Spleen (tissue), 11 donors: ENCODE results near the gene C10orf90. TPM values are rescaled to one million over a fixed set of nuclear protein-coding genes. Genes with fewer than 3 reads are reported as not detected.

Experiments
- DNase-seq: peaks from one replicate; pipeline ENCODE4 v3.0.0-alpha.2; 2020
- H3K27ac ChIP-seq, 8 donors: fragments of 200-600 bp; sonication (generic) in 7 of 8; 1 replicate in 4 of 8; 2 replicates in 4 of 8; pipeline versions ENCODE4 v1.5.0 to v1.8.0; 2016 to 2021; ENCODE audit warnings: inconsistent platforms in 4 of 8, mild to moderate bottlenecking in 4 of 8, moderate library complexity in 1 of 8
- H3K27me3 ChIP-seq, 7 donors: fragments of 200-600 bp; sonication (generic) in 6 of 7; replicated peaks in 1 of 7; 1 replicate in 4 of 7; 2 replicates in 3 of 7; pipeline versions ENCODE4 v1.5.0 to v1.8.0; 2016 to 2021; ENCODE audit warnings: inconsistent platforms in 3 of 7, mild to moderate bottlenecking in 1 of 7
- H3K36me3 ChIP-seq, 6 donors: fragments of 200-600 bp; sonication (generic) in 5 of 6; 1 replicate in 4 of 6; 2 replicates in 2 of 6; pipeline versions ENCODE4 v1.5.0 to v1.8.0; 2016 to 2021; ENCODE audit warnings: inconsistent platforms in 2 of 6
- H3K4me1 ChIP-seq, 6 donors: fragments of 200-600 bp; sonication (generic) in 5 of 6; 1 replicate in 3 of 6; 2 replicates in 3 of 6; pipeline versions ENCODE4 v1.5.0 to v1.8.0; 2016 to 2021; ENCODE audit warnings: inconsistent platforms in 3 of 6
- H3K4me3 ChIP-seq, 8 donors: fragments of 200-600 bp; sonication (generic) in 7 of 8; 1 replicate in 4 of 8; 2 replicates in 4 of 8; pipeline versions ENCODE4 v1.5.0 to v1.8.0; 2016 to 2021; ENCODE audit warnings: inconsistent platforms in 4 of 8, mild to moderate bottlenecking in 4 of 8, moderate library complexity in 2 of 8
- H3K9me3 ChIP-seq, 8 donors: fragments of 200-600 bp; sonication (generic) in 7 of 8; 1 replicate in 4 of 8; 2 replicates in 4 of 8; pipeline versions ENCODE4 v1.5.0 to v1.8.0; 2016 to 2021; ENCODE audit warnings: inconsistent platforms in 4 of 8
- POLR2A ChIP-seq, 3 donors: fragments of 450-650 bp; IDR thresholded peaks; one replicate each; pipeline ENCODE4 v1.5.1; 2017; ENCODE audit warnings: antibody characterized with exemption in 3 of 3, mild to moderate bottlenecking in 1 of 3
- POLR2AphosphoS5 ChIP-seq, 3 donors: sonication (generic); formaldehyde crosslinking; IDR thresholded peaks; one replicate each; pipeline ENCODE4 v1.5.1; 2017; ENCODE audit warnings: antibody characterized with exemption in 3 of 3
- whole genome bisulfite sequencing, 5 donors: extraction: QIAGEN DNeasy Blood & Tissue Kit in 3 of 5; methylation state at CpG; one replicate each; pipeline versions ENCODE4 v1.1.5 to v1.1.7; 2013 to 2018; 5-methylcytosine and 5-hydroxymethylcytosine counted together
- intact Hi-C: fragments of 100-400 bp; cut with DNase I; formaldehyde crosslinking; loops from one replicate; pipeline ENCODE4 v1.15.0; 2023; ENCODE audit warnings: low total_unique reads
- polyA plus RNA-seq, 3 donors: library from polyadenylated mRNA; stranded (reverse); fragments of 200-250 nt; gene quantifications; one replicate each; pipeline ENCODE4 v1.2.1, GENCODE V29; 2013
- total RNA-seq, 7 donors: library from RNA; depleted of rRNA in 3 of 7; stranded (reverse); fragments of >200 nt in 3 of 7; fragmentation: NEBNext Ultra II Directional in 4 of 7; extraction: Animal tissue kit (Norgen Biotek cat#: 25700) in 4 of 7; gene quantifications; one replicate each; pipeline versions ENCODE4 v1.1.0 to v1.2.1, GENCODE V29; 2016 to 2021
- TF ChIP-seq, protein P1 (sequence below), 11 experiments: fragments of 200-600 bp in 7 of 11; fragments of 450-650 bp in 4 of 11; sonication (generic) in 4 of 11; IDR thresholded peaks in 8 of 11; conservative IDR thresholded peaks in 3 of 11; 1 replicate in 7 of 11; 2 replicates in 4 of 11; pipeline versions ENCODE4 v1.4.0 to v1.8.0; 2016 to 2021; ENCODE audit warnings: antibody characterized with exemption in 11 of 11, inconsistent platforms in 4 of 11, mild to moderate bottlenecking in 1 of 11
- donor health status: healthy with polysubstance abuse.
- donor health status: DM: no; HTN: no; CAD: no; lungs with moderate emphysema.
- donor health status: DM: no; HTN: no; CAD: no.
- donor health status: Bipolar disorder and iron deficiency.
- donor health status: healthy.
- donor health status: DM: no; HTN: no; CAD: no.
- donor health status: DM: yes; HTN: yes; CAD: no.

The C10orf90 gene
- total and polyA plus RNA-seq, 10 donors, result 0.05 to 0.06 TPM; not detected in 8

- Histone ChIP-seq H3K4me1 (no peaks in the 10 kb centered on the region), H3K27me3 (no peaks in the 10 kb centered on the region), H3K4me3 (no peak overlapping the region), H3K9me3 (no peaks in the 10 kb centered on the region), H3K36me3 (no peaks in the 10 kb centered on the region), H3K27ac (no peak overlapping the region)
- 78 to 96% (median 91%) methylated on average over 2 of the region's 2 CpGs for WGBS, 5 donors
- TF ChIP-seq, protein P1, sequence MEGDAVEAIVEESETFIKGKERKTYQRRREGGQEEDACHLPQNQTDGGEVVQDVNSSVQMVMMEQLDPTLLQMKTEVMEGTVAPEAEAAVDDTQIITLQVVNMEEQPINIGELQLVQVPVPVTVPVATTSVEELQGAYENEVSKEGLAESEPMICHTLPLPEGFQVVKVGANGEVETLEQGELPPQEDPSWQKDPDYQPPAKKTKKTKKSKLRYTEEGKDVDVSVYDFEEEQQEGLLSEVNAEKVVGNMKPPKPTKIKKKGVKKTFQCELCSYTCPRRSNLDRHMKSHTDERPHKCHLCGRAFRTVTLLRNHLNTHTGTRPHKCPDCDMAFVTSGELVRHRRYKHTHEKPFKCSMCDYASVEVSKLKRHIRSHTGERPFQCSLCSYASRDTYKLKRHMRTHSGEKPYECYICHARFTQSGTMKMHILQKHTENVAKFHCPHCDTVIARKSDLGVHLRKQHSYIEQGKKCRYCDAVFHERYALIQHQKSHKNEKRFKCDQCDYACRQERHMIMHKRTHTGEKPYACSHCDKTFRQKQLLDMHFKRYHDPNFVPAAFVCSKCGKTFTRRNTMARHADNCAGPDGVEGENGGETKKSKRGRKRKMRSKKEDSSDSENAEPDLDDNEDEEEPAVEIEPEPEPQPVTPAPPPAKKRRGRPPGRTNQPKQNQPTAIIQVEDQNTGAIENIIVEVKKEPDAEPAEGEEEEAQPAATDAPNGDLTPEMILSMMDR (IDR thresholded peaks at IDR 0.05 in 8 of 11, conservative IDR thresholded peaks at IDR 0.05 in 3 of 11), result no peak
- TF ChIP-seq POLR2AphosphoS5 (IDR thresholded peaks at IDR 0.05) (no peak), POLR2A (IDR thresholded peaks at IDR 0.05) (no peak)
- DNase-seq, result no peak
- intact Hi-C loops, result no loop called here
Observed at GRCh38 chr10:126497672-126498071, 172.8 kb downstream of the C10orf90 start.

DNA sequence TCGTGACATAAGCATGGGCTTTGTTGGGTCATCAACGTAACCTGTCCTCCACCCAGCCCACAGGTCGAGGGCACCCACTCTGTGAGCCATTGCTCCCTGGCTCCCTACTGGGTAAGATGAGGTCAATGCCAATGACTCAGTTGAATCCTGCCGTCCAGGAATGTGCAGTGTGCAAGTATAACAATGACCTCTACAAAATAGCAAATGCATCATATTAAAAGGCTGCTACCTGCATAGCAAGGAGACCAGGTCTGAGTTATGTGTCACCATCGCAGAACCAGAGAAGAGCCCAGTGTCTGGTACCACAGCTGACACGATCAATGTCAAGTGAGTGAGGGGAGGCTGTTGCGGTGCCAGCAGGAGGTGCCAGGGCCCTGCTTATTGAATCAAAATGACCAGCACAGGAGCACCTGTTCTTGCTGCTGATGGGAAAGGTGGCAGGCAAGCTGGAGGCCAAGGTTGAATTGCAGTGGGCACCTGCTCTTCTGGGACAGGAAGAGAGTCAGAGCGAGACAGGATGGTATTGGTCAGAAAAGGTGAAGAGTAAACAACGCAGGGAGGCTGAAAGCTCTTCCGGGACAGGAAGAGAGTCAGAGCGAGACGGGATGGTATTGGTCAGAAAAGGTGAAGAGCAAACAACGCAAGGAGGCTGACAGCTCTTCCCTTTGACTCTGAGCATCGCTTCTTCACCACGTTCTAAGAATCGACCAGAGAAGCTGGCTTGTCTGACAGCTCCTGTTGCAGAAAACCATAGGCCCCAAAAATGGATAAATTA is 173.5 kb downstream of the C10orf90 start:
- Histone ChIP-seq H3K27me3 (no peaks in the 10 kb centered on the region), H3K9me3 (no peaks in the 10 kb centered on the region), H3K4me1 (no peaks in the 10 kb centered on the region), H3K27ac (no peak overlapping the region), H3K4me3 (no peak overlapping the region), H3K36me3 (no peaks in the 10 kb centered on the region)
- intact Hi-C loops, result no loop called here
- 78 to 84% (median 84%) methylated on average over 16 of the region's 16 CpGs for WGBS, 5 donors
- TF ChIP-seq POLR2A (IDR thresholded peaks at IDR 0.05) (no peak), POLR2AphosphoS5 (IDR thresholded peaks at IDR 0.05) (no peak)
- TF ChIP-seq, protein P1 (IDR thresholded peaks at IDR 0.05 in 8 of 11, conservative IDR thresholded peaks at IDR 0.05 in 3 of 11), result no peak
- DNase-seq, result no peak

- Histone ChIP-seq H3K4me3 (no peak overlapping the region), H3K27ac (no peak overlapping the region), H3K9me3 (peaks cover 0 to 13% (median 6%) of the 10 kb centered on the region in 8 donors), H3K36me3 (no peaks in the 10 kb centered on the region), H3K4me1 (no peaks in the 10 kb centered on the region), H3K27me3 (no peaks in the 10 kb centered on the region)
- intact Hi-C loops, result no loop called here
- no peak for DNase-seq
- WGBS, 5 donors, result 57 to 67% (median 63%) methylated on average over 7 of the region's 7 CpGs
- TF ChIP-seq, protein P1 (IDR thresholded peaks at IDR 0.05 in 8 of 11, conservative IDR thresholded peaks at IDR 0.05 in 3 of 11), result no peak
- TF ChIP-seq POLR2AphosphoS5 (IDR thresholded peaks at IDR 0.05) (no peak), POLR2A (IDR thresholded peaks at IDR 0.05) (no peak)
Observed at GRCh38 chr10:126491476-126491875, 179.0 kb downstream of the C10orf90 start.

- Histone ChIP-seq H3K4me1 (peaks cover 0 to 5% (median 0%) of the 10 kb centered on the region in 6 donors), H3K36me3 (no peaks in the 10 kb centered on the region), H3K4me3 (no peak overlapping the region), H3K9me3 (peaks cover 0 to 7% (median 0%) of the 10 kb centered on the region in 8 donors), H3K27me3 (peaks cover 0 to 9% (median 0%) of the 10 kb centered on the region in 7 donors), H3K27ac (no peak overlapping the region)
- DNase-seq, result no peak
- TF ChIP-seq POLR2AphosphoS5 (IDR thresholded peaks at IDR 0.05) (no peak), POLR2A (IDR thresholded peaks at IDR 0.05) (no peak)
- TF ChIP-seq, protein P1 (IDR thresholded peaks at IDR 0.05 in 8 of 11, conservative IDR thresholded peaks at IDR 0.05 in 3 of 11), result no peak
- 61 to 85% (median 76%) methylated on average over 1 of the region's 1 CpG for WGBS, 5 donors
- intact Hi-C loops, result no loop called here
Observed at GRCh38 chr10:126481181-126481580, 189.3 kb downstream of the C10orf90 start.
